ENCODE data around the gene DPCD.

DPCD gene

DNA sequence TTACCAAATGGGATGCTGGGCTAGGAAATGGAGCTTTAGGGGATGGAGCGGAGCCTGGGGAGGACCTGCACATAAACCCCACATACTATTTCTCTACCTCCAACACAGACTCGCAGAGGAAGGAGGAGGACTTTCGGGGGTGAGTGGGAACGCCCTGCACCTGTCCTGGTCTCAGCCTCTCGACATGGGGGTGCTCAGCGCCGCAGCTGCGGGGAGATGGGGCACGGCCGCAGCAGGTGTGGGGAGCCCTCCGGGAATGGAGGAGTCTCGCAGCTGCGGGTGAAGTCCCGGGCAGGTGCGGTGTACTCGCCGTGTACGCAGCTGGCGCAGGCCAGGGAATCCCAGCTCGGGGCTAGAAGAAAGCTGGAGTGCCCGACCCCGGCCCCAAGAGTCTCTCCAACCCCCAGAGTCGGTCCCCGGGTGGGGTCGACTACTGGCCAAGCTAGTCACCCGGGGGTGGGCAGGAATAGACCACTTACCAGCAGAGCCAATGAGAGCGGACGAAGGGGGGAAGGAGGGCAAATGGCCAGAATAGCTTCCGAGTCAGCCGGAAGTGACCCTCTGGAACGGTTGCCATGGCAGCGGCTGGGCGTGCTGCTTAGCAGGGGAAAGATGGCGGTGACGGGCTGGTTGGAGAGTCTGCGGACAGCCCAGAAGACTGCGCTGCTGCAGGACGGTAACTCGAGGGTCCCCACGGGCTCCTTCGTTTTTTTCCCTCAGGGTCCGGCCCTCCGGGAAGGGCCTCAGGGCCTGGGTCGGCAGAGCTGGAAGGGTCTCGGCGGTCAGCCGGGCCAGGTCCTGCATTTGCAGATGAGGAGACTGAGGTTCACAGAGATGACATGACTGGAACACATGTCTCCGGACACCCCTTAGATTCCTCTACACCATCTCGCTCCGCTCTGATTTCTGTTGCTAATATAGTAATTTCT is at the start of gene DPCD, which contains the start of gene POLL:
TSS of gene DPCD (plus strand) at position 597 of the 929 bp plus-strand sequence. CDS start at position 613, 16 bp downstream.
TSS of gene POLL (minus strand) at position 533 of the 929 bp plus-strand sequence. CDS start 897 bp downstream, outside the sequence.
- intact Hi-C loops (cut with DNase I), result no loop called here
- DNase-seq, result peak; percentile 93 to 99 (median 98)

GRCh38 chr10:101538446-101538845 is 49.7 kb upstream of the DPCD start:
- no peak for DNase-seq
- intact Hi-C loops (cut with DNase I), result no loop called here

DNA sequence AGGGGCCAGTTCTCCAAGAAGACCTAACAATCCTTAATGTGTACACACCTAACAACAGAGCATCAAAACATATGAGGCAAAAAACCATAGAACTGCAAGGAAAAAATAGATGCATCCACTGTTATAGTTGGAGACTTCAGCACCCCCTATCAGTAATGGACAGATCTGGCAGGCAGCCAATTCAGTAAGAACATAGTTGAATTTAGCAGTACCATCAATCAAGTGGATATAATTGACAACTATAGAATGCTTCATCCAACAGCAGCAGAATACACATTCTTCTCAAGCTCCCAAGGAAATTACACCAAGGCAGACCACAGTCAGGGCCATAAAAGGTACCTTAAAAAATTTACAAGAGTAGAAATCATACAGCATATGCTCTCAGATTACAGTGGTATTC is 42.2 kb upstream of the DPCD start:
- no peak for DNase-seq
- intact Hi-C loops (cut with DNase I), result no loop called here

DNA sequence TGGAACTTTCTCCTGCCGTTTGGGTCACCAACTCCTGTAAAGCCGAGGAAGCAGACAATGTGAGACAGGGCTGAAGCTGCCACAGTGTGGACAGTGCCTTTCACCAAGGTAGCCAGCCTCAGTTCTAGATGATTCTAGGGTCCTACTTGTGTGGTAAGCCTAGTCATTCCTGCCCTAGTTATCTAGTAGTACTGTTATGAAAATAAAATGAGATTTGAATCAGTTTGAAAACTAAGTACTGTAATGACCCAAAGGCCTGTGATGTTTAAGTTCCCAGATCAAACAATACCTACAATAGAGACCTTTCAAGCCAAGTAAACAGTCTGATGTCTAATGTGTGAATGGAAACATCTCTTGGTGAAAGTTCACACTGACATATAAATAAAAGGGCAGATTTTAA is 37.2 kb upstream of the DPCD start:
- no peak for DNase-seq
- intact Hi-C loops (cut with DNase I), result no loop called here

DNA sequence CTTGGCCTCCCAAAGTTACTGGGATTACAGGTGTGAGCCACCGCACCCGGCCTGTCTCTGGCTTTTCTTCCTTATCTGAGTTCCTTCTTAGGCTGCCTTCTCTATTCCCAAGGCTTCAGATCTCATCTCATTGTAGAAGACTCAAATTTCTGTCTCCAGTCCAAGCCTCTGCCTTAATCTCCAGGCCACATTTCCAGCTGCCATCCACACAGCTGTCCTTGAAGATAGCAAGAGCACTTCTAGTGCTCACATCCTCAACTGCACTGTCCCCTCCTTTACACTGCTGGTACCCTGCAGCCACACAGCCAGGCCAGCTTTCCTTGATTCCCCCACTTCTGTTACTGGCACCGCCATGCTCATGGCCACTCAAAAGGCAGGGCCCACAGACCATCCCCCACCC is 35.7 kb upstream of the DPCD start:
- DNase-seq, result no peak
- intact Hi-C loops (cut with DNase I), result no loop called here

DNA sequence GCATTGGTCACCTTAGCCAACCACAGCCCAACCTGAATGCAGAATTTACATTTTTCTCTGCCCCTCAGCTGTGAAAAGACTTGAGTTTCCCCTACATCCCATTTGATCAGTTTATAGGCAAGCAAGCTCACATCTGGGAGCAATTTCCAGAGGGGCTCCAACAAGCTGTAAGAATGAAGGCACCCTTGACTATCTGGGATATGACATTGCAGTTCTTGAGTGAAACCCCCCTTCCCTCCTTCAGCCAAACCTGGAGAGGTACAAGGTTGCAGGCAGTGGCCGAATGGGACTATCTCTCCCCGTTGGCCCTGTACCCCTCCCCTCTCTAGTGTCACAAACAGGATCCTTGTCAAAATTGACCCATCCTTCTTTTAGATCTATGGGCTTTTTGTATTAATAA is 30.6 kb upstream of the DPCD start:
- intact Hi-C loops (cut with DNase I), result no loop called here
- DNase-seq, result no peak

DNA sequence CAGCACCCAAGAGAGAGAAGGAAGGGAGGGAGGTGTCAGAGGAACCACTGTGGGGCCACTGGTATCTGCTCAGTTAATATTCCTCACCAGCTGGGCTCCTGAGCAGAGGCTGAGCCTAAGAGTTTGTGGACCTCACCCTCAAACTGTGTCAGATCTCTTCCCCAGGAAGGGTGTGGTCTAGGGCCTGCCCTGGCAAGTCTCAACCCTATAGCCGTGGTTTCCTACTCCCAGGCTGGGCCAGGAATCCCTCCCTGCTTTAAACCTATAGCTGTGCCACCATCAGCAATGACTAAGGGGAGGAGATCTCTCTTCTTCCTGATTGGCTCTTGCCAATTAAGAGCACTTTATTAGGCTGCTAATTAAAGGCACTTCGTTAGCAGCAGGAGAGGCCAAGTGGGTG is 29.9 kb upstream of the DPCD start:
- intact Hi-C loops (cut with DNase I), result no loop called here
- no peak for DNase-seq

- no peak for DNase-seq
- intact Hi-C loops (cut with DNase I), result no loop called here
Measured at GRCh38 chr10:101558671-101559595, 29.2 kb upstream of the DPCD start.

DNA sequence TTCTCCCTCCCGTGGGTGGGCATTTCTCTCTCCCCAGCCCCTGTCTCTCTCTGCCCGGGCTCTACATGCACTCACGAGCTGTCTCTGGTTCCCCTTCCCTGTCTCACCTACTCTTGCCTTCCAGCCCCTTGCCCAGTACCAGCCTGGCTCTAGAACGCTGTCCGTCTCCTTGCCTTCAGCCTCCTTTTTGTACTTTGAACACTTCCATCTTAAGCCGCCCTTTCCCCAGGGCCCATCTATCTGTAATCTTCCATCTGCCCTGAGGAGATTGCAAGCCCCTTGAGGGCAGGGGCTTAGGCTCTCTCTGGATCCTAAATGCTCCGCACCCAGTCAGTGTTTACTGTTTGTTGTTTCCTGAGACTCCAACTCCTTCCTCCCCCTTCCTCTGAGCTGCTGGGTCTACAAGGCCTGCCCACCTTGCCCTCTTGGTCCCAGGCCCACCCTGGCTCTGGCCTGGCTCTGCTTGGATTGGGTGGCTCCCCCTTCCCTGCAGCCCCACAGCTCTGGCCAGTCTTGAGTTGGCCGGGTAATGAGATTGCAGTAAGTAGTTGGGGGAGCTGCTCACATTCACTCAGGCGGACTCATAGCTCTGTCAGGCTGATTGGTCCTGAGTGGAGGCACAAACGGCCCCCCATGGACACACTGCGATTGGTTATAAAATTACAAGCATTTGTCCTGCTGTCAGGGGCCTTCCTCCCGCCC is 28.4 kb upstream of the DPCD start:
- intact Hi-C loops (cut with DNase I), result loop anchor here (10.0 kb wide), 1 partner anchor 65 kb away; no protein-coding TSS in a partner anchor
- DNase-seq, result peak in 1 of 10 donors; percentile 71

DNA sequence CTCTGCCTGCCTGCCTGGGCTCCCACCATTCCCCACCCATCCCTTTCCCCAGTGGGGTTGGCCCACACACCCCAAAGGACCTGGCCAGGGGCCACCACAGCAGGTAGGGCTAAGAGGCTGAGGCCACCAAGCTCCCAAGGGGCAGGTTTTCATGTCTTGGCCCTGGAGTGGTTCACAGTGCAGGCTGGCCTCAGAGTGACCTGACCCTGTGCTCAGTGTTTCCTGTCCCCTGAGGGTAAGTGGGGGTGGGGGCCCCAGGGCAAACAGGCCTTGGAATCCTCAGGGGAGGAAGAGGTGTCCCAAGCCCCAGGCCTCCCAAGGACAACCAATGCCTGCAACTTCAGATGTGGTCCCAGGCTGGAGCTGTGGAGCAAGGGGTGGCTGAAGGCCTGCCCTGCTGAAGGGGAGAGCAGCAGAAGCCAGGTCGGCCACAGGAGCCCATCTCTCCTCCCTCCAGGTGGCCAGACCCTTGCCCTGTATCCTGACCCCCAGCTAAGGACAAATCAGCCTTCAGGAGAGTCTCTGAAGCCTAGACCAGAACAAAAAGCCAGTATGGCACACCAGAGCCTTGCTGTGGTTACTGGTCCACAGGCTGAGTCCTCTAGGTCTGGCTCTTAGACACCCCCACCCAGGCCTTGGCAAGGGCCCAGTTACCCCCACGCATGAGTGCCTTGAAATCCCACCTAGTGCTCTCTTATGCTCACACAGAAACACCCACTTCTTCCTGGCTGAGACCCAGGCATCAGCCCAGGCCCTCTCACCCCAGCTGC is 27.6 kb upstream of the DPCD start:
- DNase-seq, result peak in 2 of 10 donors; percentile 56 to 61
- intact Hi-C loops (cut with DNase I), result loop anchor here (10.0 kb wide), 1 partner anchor 66 kb away; no protein-coding TSS in a partner anchor

DNA sequence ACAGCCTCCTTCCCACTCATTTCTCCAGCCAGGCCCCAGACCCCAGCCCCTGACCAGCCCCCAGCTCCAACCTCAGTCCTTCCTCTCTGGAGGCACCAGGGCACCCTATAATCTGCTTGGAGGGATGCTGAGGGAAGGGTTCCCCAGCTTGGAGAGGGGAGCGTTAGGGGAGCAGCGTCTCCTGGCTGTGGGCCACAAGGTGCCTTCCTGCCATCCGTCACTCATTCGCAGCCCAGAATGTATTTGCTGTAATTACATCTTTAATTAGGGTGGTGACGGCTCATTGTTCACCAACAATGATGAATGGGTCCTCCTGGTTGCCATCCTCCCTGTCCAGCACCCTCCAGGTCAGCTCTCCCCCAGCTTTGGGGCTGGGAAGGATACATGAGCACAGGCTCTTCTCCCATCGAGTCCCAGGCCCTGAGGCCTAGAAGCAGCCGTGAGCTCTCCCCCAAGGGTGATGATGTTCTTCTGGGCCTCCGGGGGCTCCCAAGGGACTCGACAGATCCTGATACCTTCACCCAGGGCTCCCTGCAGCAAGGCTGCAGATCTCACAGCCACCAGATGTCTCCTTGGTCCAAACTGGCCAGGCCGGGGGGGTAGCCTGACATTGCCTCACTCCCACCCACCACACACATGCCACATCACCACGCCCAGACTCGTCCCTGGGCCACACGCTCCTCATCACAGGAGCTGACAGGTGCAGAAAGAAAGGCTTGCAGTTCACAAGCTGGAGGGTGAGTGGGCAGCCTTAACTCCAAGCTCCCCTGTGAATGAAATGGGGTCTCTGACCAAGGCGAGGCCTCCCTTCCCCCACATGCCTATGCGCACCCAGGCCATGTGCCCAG is 26.8 kb upstream of the DPCD start:
- intact Hi-C loops (cut with DNase I), result loop anchor here (10.0 kb wide), 1 partner anchor 66 kb away; no protein-coding TSS in a partner anchor
- DNase-seq, result no peak

GRCh38 chr10:101562231-101562630 is 25.9 kb upstream of the DPCD start:
- DNase-seq, result no peak
- intact Hi-C loops (cut with DNase I), result loop anchor here (10.0 kb wide), 1 partner anchor 67 kb away; no protein-coding TSS in a partner anchor

- DNase-seq, result no peak
- intact Hi-C loops (cut with DNase I), result loop anchor here (10.0 kb wide), 1 partner anchor 68 kb away; no protein-coding TSS in a partner anchor
Measured at GRCh38 chr10:101563007-101563406, 25.1 kb upstream of the DPCD start.

DNA sequence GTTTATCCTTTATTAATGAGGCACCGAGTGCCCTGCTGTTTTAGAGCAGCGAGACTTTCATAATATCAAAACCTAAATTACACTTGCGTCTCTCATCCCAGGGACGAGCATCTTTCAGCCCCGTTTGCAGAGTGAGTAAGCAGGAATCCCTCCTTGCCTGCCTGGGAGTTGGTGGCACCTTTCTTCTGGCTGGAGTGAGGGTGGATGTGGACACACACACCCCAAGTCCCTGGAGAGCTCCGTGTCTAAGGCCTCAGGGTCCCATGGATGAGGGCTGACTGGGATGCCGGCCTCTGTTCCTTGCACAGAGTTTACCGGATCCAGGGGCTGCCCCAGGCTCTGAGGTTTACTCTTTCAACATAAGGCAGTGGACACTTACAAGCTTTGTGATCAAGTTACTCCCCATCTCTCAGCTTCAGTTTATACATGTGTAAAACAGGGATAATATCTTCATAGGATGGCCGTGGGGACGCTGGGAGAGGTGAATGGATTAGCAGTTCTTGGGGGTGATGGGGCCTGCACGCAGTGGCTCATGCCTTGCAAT is 24.6 kb upstream of the DPCD start:
- intact Hi-C loops (cut with DNase I), result loop anchor here (10.0 kb wide), 1 partner anchor 69 kb away; no protein-coding TSS in a partner anchor
- peak in 2 of 10 donors; percentile 3 to 12 for DNase-seq

GRCh38 chr10:101564490-101564991 is 23.6 kb upstream of the DPCD start:
- intact Hi-C loops (cut with DNase I), result loop anchor here (10.0 kb wide), 1 partner anchor 70 kb away; no protein-coding TSS in a partner anchor
- peak in 3 of 10 donors; percentile 4 to 84 (median 77) for DNase-seq

GRCh38 chr10:101565370-101565900 is 22.7 kb upstream of the DPCD start:
- intact Hi-C loops (cut with DNase I), result loop anchor here (10.0 kb wide), 1 partner anchor 71 kb away; no protein-coding TSS in a partner anchor

GRCh38 chr10:101565936-101566332 is 22.2 kb upstream of the DPCD start:
- intact Hi-C loops (cut with DNase I), result loop anchor here (10.0 kb wide), 1 partner anchor 71 kb away; no protein-coding TSS in a partner anchor
- DNase-seq, result peak in 2 of 10 donors; percentile 50 to 57

More at GRCh38 chr10:101565370-101565900, 22.7 kb upstream of the DPCD start:
- DNase-seq, result peak in 2 of 10 donors; percentile 16 to 30
